Activated T-cell treated with anti-CD3 and anti-CD28 coated beads for 4 hours (primary cell): ENCODE measurements around the gene WDR82.

Experiments used
- DNase-seq: peaks from one replicate; pipeline ENCODE4 v3.0.0-alpha.2; 2020

WDR82 gene

DNA sequence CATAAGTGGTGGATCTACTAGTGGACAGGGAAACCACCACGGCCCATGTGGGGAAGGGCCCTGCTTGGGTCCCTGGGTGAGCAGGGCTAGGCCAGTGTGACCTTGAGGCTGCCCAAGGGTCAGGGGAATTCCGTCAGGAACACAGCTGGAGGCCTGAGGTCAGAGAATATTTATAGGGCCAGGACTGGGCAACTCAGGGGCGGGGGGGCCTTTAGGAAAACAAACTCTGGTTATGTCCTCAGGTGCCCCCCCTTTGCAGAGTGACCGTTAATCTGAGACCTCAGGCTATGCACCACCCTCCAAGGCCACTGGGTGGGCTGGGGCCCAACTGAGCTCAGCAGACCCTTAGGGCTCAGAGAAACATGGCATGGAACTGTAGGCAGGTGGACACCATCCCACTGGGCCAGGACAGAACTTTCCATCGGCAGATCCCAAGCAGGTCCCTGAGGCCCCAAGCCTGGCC lies 42.0 kb downstream of the WDR82 start:
- DNase-seq, result no peak

DNA sequence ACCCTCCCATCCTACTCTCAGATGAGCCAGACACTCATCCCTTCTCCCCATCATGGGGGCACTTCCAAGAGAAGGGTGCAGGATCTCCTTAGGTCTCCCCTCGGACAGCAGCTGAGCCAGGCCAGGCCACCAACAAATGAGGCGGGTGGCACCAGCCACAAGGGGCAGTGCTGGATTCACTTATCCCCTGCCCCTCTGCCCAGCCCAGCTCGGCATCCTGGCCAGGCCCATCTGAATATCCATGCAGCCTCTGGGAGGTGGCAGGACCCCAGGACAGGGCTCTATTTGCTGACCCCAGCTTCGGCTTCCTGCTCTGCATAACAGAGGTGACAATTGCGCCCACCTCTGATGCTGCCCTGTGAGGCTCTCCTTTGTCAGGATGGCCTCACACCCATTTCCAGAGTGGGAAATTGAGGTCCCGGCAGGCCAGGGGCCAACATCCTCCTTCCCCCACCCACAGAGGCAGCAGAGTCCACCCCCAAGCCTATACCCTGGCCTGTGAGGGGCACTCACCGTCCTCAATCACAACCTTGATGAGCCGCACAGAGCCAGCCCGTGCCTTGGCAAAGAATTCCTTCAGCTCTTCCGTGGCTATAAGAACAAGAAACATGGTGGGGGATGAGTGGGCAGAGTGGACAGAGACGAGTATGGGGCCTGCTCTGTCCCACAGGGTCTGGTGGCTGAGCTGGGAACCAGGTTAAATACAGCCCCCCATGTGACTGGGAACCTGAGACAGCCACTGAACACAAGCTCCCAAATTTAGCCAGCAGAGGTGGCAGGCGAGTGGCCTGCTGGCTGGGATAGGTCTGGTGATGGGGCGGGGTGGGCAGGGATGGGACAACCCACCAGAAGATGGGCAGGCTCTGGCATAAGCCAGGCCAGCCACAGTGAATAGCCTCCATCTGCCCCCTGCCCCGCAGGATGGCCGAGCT lies 43.7 kb downstream of the WDR82 start:
- DNase-seq, result no peak

DNA sequence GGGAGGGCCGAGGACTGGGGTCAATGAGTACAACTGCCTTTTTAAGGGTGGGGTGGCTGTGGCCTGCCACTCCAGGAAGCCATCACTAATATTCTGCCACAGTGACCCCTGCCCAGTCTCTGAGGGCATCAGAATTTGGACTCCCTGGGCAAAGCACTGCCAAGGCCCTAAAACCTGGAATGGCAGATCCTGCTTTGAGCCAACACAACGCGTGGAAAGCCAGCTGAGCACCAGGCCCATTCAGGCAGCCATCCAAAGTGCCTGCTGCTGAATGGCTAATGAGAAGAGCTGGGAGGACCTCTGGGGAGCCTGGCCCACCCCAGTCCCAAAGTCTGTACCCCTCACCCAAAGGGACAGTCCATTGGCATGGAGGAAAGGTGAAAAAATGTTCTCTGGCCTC lies 44.5 kb downstream of the WDR82 start:
- DNase-seq, result no peak

- DNase-seq, result no peak
These were observed 45.3 kb downstream of the WDR82 start for GRCh38 chr3:52233108-52233591.

GRCh38 chr3:52232279-52233107 lies 46.0 kb downstream of the WDR82 start:
- no peak for DNase-seq

DNA sequence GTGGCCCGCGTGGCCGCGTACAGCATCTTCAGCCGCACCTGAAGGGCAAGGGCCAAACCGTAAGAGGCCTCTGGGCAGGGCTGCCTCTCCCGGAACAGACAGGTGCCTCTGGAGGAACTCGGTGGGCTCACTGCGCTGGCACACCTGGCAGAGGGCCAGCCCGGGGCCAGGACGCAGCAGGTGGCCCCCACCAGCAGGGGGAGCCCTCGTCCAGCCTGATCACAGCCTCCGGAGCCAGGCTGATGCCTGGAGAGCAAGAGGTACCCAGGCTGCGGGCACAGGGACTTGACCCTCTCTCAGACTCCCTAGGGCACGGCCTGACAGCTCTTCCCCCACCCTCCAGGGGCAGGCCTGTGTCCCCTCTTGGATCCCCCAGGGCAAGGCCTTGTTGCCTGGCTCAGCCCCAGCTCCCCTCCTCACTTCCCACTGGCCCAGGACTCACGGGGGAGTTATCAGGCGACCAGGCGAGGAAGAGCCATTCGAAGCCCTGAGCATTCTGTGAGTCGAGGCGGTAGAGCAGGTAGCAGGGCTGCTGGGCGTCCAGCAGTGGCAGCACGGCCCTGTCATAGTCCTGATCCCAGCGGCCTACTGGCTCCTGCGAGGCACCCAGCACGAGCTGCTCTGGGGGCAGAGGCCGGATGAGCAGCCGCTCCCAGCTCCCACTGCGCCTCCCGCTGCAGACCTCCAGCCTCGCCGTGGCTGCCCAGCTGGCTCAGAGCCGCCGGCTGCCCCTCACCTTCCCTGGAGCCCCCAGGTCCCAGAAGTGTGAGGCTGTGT lies 46.8 kb downstream of the WDR82 start:
- DNase-seq, result peak; percentile 90

DNA sequence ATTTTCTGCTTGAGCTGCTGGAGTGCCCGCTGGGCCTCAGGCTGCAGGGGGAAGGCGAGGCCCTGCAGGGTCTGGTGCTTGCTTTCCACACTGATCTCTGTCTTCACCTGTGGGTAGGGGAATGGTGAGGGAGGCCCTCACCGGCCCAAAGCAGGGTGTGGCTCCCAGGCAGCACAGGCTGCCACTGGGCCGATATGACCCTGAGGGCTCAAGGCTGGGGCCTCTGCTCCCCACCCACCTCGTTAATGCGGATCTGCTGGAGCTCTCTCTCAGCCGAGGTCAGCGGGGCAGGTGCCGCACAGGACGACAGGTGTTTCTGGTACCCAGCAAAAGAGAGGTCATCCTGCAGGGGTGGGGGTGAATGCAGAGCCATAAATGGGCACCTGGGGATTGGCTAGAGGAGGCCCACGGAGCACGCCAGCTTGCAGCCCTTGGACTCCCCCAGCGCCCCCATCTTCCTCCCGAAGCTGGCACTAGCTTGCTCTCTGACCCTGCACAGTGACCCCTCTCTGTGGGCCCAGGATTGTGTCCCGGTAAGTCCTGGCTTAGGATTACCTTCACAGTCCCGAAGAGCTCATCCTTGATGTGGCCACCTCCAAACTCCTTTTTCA lies 47.5 kb downstream of the WDR82 start:
- DNase-seq, result no peak

GRCh38 chr3:52230461-52230860 lies 48.0 kb downstream of the WDR82 start:
- DNase-seq, result no peak

DNA sequence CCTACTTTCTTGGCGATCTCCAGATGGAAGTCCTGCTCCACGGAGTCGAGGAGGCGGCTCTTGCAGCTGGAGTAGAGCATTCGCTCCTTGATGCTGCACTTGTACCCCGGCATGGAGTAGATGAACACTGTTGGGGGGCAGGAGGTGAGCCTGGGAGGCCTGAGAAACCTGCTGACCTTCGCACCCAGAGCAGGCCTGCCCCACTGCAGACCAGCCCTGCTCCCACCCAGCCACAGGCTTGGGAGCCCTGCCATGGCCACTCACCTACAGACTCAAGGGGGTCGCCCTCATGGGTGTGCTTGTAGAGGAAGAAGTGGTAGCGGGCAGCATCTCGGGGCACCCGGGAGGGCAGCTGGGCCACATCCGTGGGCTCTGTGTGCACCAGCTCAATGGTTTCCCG lies 48.8 kb downstream of the WDR82 start:
- no peak for DNase-seq

DNA sequence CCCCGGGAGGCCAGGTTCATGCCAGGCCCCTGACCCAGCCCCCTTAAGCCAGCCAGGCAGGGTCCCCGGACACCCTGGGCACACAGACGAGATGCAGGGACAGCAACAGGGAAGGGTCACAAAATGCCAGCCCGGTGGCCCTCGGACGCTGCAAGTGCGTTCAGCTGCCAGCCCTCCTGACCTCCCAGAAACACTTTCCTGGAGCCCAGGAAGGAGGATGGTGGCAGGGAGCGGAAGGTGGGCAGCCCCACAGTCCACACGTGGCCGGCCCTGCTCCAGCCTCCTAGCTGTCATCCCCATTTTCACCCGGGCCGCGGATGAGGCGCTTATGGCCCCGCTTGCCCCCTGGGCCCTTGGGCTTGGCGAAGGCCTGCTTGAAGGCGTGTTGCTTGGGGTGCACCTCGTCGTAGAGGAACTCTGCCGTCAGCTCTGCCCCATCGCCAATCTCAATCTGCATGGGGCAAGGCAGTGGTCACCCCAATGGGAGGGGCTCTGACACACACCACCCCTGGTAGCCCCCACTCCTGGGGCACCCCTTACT lies 49.6 kb downstream of the WDR82 start:
- no peak for DNase-seq

- no peak for DNase-seq
These were observed 50.2 kb downstream of the WDR82 start for GRCh38 chr3:52228266-52228665.

DNA sequence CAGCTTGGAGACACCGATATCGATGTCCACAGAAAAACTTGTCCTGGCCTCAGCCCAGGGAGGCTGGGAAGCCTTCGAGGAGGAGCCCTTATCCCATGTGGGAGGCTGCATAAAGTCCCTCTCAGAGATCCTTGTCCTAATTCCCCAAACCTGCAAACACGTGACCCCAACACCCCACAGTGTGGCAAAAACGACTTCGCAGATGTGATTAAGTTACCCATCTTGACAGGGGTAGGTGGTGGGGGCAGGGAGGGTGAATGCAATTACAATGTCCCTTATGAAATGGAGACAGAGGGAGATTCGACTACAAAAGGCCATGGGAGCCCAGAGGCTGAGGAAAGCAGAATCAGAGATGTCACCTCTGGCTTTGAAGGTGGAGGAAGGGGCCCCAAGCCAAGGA lies 50.7 kb downstream of the WDR82 start:
- no peak for DNase-seq

- DNase-seq, result no peak
These were observed 51.3 kb downstream of the WDR82 start for GRCh38 chr3:52227117-52227516.

GRCh38 chr3:52226229-52226817 lies 52.1 kb downstream of the WDR82 start:
- DNase-seq, result no peak

GRCh38 chr3:52225452-52226228 lies 52.8 kb downstream of the WDR82 start, which contains the start of gene TLR9:
TSS of gene TLR9 (minus strand) at chr3:52225645. CDS start at chr3:52225529, 116 bp downstream.
- DNase-seq, result no peak

- DNase-seq, result no peak
These were observed 54.7 kb downstream of the WDR82 start for GRCh38 chr3:52223449-52224408.

- DNase-seq, result no peak
These were observed 55.9 kb downstream of the WDR82 start for GRCh38 chr3:52222319-52223221.

DNA sequence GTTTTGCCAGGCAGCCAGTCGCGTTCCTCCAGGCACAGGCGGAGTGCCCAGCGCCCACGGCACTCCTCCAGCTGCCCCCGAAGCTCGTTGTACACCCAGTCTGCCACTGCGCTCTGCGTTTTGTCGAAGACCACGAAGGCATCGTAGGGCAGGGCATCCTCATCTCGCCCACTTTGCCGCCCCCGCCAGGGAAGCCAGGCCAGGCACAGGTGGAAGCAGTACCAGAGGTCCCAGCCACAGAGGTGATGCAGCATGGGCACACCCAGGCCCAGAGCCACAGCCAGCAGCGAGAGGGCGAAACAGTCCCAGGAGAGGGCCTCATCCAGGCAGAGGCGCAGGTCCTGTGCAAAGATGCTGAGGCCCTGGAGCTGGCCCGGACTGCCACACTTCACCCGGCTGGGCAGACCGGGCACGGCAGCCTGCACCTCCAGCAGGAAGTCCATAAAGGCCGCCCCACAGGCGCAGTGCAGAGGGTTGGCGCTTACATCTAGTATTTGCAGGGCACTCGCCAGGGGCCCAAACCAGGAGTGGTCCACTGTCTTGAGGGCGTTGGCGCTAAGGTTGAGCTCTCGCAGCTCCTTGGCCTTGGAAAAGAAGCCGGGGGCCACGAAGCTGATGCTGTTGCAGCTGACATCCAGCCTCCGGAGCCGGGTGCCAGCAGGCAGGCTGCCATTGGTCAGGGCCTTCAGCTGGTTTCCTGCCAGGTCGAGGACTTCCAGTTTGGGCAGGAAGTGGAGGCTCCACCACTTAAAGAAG lies 56.7 kb downstream of the WDR82 start:
- DNase-seq, result no peak
